Measurements from ENCODE around the gene ODAM.
"Not testable (repeated sequence)": the region's sequence is repeated elsewhere in the genome, so short reads cannot be mapped to it uniquely, and the experiment has no call there.

Gene ODAM

GRCh38 chr4:70225824-70226223, 30.3 kb downstream of the ODAM start, which contains the start of gene FDCSP:
FDCSP (plus strand) TSS chr4:70226124; CDS start chr4:70231195, 5,071 bp downstream.
- DNase-seq = no peak

- DNase-seq = no peak
These were observed 40.6 kb downstream of the ODAM start for GRCh38 chr4:70236125-70236524.

- DNase-seq = no peak
These were observed 43.8 kb downstream of the ODAM start for GRCh38 chr4:70239131-70239883.

- DNase-seq = no peak
These were observed 44.5 kb downstream of the ODAM start for GRCh38 chr4:70239884-70240591.

GRCh38 chr4:70242297-70242696, 46.8 kb downstream of the ODAM start, which contains the start of gene CSN3:
CSN3 (plus strand) TSS chr4:70242597; CDS start chr4:70244820, 2,223 bp downstream.
- not testable (repeated sequence) for DNase-seq

- no peak for DNase-seq
These were observed 47.6 kb downstream of the ODAM start for GRCh38 chr4:70243091-70243490.

GRCh38 chr4:70251250-70251944, 55.9 kb downstream of the ODAM start:
- DNase-seq = no peak

- DNase-seq = no peak
These were observed 56.4 kb downstream of the ODAM start for GRCh38 chr4:70251945-70252277.

Measured in stimulated activated CD4-positive, alpha-beta T cell treated with anti-CD3 and anti-CD28 coated beads, Interleukin-15, amount 100 ng/mL, for 24 hours (primary cell).